ENCODE data around the gene FBLN2.

The FBLN2 gene

DNA sequence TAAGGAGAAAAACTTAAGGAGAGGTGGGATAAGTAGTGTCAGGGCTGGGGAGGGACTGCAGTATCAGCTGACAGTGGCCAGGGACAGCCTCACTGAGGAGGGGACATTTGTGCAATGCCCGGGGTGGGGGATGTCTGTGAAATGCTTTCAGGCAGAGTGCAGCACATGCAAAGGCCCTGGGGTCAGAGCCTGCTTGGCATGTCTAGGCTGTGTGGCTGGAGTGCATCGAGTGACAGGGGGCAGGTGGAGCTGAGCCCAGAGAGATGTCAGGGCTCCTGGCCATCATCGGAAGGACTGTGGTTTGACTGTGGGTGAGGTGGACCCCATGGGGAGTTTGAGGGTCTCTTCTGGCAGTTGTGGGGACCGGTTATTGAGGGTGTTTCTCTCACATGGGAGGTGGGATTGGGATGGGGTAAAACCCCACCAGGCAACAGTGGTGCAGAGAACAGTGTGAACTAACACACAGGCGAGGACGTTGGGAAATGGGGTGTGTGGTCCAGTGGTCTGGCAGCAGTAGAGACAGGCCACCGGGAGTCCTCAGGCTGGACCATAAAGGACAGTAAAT lies 61.2 kb downstream of the FBLN2 start:
- no peak for DNase-seq

GRCh38 chr3:13611221-13611620 lies 62.3 kb downstream of the FBLN2 start:
- no peak for DNase-seq

GRCh38 chr3:13612829-13613228 lies 63.9 kb downstream of the FBLN2 start:
- DNase-seq = no peak

DNA sequence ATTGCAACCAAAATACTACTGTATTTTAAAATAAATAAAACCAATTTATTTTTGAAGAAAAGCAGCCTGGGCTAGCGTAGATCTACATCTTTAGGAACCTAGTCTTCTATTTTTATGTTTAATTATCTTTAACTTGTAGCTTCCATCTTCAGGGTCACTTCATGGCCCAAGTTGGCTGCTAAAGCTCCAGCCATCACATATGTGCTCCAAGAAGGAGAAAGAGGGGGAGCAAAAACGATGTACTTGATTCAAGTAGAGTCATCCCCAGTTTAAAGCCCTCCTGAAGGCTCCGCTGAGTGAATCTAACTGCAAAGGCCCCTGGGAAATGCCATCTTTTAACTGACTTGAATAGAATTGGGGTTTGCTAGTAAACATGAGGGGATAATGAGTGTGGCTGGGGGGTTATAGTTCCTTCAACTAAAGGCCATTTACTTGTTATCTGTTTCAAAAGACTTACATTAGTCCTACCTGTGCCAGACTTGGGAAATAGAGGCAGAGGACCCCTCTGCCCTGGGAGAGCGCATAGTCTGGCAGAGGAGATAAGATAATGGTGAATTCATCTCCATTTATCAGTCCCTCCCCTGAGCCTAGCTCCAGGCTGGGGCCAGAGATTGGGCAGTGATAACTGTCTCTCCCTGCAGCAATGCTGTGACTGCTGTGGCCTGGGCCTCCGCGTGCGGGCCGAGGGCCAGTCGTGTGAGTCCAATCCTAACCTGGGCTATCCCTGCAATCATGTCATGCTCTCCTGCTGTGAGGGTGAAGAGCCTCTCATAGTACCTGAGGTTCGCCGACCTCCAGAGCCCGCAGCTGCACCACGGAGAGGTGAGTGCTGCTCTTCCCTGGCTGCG lies 64.6 kb downstream of the FBLN2 start:
- DNase-seq = no peak

- DNase-seq = no peak
These were observed 65.7 kb downstream of the FBLN2 start for GRCh38 chr3:13614607-13615006.

DNA sequence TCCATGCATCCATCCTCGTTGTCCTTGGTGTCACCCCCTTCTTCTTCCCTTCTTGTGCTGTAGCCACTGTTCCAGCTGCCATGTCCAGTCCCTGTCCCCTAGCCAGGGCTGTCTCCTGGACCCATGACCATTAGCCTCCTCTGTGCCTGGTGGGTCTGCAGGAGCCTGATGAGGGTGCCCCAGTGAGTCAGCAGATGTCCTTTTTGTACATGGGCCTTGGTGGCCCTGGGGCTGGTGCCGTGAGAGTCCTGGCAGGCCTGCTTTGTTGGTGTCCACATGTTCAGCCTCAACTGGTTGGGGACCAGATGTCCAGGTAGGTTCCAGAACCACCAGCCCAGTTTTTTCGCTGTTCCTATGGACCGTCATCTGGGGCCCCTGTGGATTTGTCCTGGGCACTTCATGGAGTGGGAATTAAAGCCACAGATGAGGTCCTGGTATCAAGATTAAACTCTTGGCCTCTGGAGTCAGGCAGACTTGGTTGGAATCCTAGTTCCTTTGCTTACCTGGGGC lies 66.1 kb downstream of the FBLN2 start:
- DNase-seq = no peak

DNA sequence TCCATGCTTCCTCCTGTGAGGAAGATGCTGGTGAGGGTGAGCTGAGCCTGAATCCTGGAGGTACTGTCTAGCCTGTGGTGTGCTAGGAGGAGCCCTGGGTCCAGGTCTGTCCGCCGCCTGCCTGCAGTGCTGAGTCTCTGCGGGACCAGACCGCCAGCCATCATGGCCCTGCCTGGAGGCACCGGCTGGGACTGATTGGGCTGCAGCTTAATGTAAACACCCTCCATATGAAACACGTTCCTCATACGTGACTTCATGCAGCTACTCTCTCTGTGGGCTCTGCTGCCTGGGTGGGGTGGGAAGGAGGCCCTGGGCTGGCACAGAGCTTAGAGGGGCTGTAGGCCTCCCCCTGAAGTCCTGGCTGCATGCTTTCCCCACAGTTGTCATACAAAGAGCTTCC lies 67.4 kb downstream of the FBLN2 start:
- DNase-seq = no peak

- no peak for DNase-seq
These were observed 68.3 kb downstream of the FBLN2 start for GRCh38 chr3:13617097-13617738.

DNA sequence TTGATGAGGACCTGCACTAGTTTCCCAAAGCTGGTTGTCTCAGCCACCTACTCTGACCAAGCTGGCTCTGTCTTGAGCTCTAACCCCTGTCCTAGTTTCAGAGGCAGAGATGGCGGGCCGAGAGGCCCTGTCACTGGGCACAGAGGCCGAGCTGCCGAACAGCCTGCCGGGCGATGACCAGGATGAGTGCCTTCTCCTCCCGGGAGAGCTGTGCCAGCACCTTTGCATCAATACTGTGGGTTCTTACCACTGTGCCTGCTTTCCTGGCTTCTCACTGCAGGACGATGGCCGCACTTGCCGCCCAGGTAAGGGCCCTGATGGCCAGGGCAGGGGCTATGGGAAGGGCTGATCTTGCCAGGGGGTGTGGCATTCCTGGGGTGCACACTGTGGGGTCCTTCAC lies 69.1 kb downstream of the FBLN2 start:
- no peak for DNase-seq

GRCh38 chr3:13618836-13619235 lies 69.9 kb downstream of the FBLN2 start:
- DNase-seq = no peak

GRCh38 chr3:13619661-13620230 lies 70.8 kb downstream of the FBLN2 start:
- DNase-seq = no peak

GRCh38 chr3:13620281-13620680 lies 71.4 kb downstream of the FBLN2 start:
- DNase-seq = no peak

DNA sequence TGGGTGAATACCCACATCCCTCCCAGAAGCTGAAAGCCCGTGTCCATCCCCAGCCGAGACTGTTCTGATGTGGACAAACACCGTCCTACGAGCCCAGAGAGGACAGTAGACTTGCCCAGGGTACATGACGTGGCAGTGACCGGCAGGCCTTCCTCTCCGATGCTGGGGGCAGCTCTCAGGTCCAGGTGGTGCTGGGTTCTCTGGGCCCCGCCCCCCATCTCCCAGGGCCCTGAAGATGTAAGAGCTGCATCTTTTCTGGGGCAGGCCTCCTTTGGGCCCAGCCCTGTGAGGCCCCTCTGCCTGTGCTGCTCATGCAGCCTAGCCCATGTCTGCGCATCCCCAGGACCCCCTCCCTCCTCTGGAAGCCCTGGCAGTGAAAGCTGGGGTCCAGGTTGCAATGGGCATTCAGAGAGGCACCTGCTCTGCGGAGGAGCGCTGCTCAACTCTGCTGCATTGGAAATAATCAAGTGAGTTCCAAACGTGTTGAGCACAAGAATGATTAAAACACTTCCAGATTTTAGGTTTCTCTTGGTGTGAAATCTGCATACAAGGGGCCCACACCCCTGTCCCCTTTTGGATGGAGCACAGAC lies 71.9 kb downstream of the FBLN2 start:
- DNase-seq = no peak

DNA sequence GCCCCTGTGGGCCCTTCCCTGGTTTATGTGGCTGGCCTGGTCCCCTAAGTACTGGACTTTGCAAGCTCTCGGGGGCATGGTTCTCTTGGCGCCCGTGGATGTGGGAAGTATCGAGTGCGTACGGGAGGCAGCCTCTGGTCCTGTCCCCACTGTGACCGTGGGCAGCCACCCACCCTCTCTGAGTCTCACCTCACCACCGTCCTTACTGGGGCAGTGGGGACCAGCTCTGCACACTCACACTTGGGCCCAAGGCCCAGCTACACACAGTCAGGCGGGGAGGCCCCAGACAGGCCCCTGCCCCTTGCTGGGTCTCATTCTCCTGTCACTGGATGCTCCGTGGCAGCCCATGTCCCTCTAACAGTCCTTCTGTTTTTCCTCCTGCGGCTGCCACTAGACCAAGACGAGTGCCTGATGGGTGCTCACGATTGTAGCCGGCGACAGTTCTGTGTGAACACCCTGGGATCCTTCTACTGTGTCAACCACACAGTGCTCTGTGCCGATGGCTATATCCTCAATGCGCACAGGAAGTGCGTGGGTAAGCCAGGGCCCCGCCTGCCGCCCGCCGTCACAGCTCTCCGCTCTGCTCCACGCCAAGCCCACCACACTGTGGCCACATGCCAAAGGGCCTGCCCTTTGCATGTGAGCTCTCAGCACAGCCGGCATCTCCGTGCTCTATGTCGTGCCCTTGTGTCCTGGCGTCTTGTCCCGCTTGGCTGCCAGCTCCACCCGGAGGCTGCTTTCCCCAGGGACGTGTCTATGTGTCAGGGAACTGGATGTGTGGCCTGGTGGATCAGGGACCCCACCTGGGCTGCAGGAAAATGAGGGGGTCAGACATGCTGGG lies 72.7 kb downstream of the FBLN2 start:
- DNase-seq = peak; percentile 59

DNA sequence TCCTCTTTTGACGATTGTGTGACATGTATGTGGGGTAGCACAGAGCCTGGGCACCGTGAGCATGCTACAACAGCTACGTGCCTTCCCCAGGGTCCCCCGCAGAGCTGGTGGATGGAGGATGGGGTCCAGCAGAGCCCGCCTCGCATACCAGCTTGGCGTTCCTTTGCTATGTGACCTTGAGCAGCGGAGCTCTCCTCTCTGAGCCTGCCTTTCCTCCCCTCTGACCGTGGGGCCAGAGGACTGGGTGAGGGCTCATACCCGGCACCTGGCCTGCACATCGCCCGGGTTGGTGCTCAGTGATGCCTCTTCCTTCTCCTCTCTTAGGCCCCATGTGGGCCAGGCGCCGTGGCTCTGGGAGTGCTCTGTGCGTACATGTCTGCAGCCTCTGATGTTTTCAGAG lies 73.4 kb downstream of the FBLN2 start:
- DNase-seq = no peak

- no peak for DNase-seq
These were observed 74.3 kb downstream of the FBLN2 start for GRCh38 chr3:13623101-13623654.

DNA sequence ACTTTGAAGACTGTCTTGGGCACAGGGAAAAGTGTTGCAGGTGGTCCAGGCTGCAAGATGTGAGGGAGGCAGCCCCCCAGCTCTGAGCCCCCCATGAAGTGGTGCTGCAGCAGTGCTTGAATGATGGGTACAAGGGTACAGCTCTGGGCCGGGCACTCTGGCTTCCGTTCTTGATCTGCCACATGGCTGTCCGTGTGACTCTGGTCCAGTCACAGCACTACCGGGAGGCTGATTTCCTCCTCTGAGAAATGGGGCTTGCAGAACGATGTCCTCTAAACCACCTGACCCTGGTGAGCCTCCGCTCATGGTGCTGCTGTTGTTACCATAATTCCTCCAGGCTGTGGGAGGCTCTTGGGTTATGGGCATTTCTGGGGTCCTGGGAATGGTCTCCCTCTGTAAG lies 75.1 kb downstream of the FBLN2 start:
- DNase-seq = no peak

DNA sequence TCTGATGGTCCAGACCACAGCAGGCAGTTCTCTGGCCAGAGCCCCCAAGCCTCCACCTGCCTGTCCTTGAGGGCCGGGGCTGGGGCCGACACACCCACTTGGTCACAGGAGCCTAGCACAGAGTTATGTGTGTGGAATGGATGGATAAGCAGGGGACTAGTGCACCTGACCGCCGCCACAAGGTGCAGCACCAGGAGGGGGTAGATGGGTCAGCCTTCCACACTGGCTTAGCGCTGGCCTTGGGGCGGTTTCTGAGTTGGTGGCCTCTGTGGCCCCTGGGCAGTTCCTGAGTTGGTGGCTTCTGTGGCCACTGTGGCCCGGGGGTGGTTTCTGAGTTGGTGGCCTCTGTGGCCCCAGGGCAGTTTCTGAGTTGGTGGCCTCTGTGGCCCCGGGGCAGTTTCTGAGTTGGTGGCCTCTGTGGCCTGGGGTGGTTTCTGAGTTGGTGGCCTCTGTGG lies 75.8 kb downstream of the FBLN2 start:
- DNase-seq = no peak

DNA sequence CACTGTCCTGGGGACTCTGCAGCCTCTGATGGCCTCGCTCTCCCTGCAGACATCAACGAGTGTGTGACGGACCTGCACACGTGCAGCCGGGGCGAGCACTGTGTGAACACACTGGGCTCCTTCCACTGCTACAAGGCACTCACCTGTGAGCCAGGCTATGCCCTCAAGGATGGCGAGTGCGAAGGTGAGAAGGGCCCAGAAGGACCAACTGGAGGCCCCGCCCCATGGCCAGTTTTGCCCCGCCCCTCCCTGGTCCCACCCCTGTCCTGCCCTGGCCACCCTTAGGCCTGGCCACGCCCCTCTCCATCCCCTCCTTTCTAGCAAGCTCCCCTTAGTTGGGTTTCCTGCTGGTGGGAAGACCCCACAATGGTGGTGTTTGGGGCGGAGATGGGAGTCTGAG lies 77.5 kb downstream of the FBLN2 start:
- DNase-seq = no peak

GRCh38 chr3:13626915-13627460 lies 78.1 kb downstream of the FBLN2 start:
- DNase-seq = no peak

GRCh38 chr3:13627681-13628080 lies 78.8 kb downstream of the FBLN2 start:
- no peak for DNase-seq

- no peak for DNase-seq
These were observed 79.5 kb downstream of the FBLN2 start for GRCh38 chr3:13628432-13628831.

All from stimulated activated CD8-positive, alpha-beta memory T cell treated with anti-CD3 and anti-CD28 coated beads, Interleukin-4, amount 100 ng/mL, for 48 hours (primary cell).